Vagina (tissue), 2 donors: Measurements from ENCODE around the gene DLL4. TPM values are rescaled to one million over a fixed set of nuclear protein-coding genes. Genes with fewer than 3 reads are reported as not detected.

Experiments
- DNase-seq, 2 donors: peaks; one replicate each; pipeline ENCODE4 v3.0.0-alpha.2; 2017; ENCODE audit errors: extremely low spot score in 2 of 2
- H3K27ac ChIP-seq: fragments of 200-600 bp; sonication (generic); one replicate; pipeline ENCODE4 v1.5.1; 2019
- H3K27me3 ChIP-seq: fragments of 200-600 bp; sonication (generic); one replicate; pipeline ENCODE4 v1.5.1; 2019
- H3K36me3 ChIP-seq, 2 donors: fragments of 200-600 bp; sonication (generic); one replicate each; pipeline ENCODE4 v1.5.1; 2017 to 2019
- H3K4me1 ChIP-seq: fragments of 200-600 bp; sonication (generic); one replicate; pipeline ENCODE4 v1.5.1; 2019
- H3K4me3 ChIP-seq, 2 donors: fragments of 200-600 bp; sonication (generic); 1 replicate in 1 of 2; 2 replicates in 1 of 2; pipeline ENCODE4 v1.5.1; 2016 to 2019
- H3K9me3 ChIP-seq: fragments of 200-600 bp; sonication (generic); one replicate; pipeline ENCODE4 v1.5.1; 2019
- CTCF ChIP-seq, 3 experiments: fragments of 450-650 bp in 2 of 3; fragments of 200-600 bp in 1 of 3; sonication (generic) in 1 of 3; IDR thresholded peaks; one replicate each; pipeline ENCODE4 v1.5.1; 2017 to 2019; ENCODE audit warnings: antibody characterized with exemption in 3 of 3, mild to moderate bottlenecking in 2 of 3, moderate library complexity in 2 of 3
- POLR2A ChIP-seq, 2 donors: fragments of 450-650 bp; IDR thresholded peaks; one replicate each; pipeline ENCODE4 v1.6.1; 2017; ENCODE audit warnings: antibody characterized with exemption in 2 of 2, mild to moderate bottlenecking in 2 of 2, moderate library complexity in 2 of 2
- POLR2AphosphoS5 ChIP-seq, 2 donors: sonication (generic); formaldehyde crosslinking; IDR thresholded peaks; one replicate each; pipeline ENCODE4 v1.9.0; 2017; ENCODE audit warnings: antibody characterized with exemption in 2 of 2, mild to moderate bottlenecking in 2 of 2, low read depth in 1 of 2; ENCODE audit not compliant: insufficient read depth in 1 of 2
- intact Hi-C: fragments of 100-400 bp; cut with DNase I; formaldehyde crosslinking; loops from one replicate; pipeline ENCODE4 v1.15.1; 2023
- total RNA-seq: library from RNA; depleted of rRNA; stranded (reverse); fragments of >200 nt; gene quantifications from one replicate; pipeline ENCODE4 v1.2.3, GENCODE V29; 2016

DLL4 gene
- total RNA-seq, 1 donor from 2014 or later: 20.9 TPM

GRCh38 chr15:40912478-40912877, 16.7 kb upstream of the DLL4 start:
- TF ChIP-seq CTCF (IDR thresholded peaks at IDR 0.05) (no peak), POLR2A (IDR thresholded peaks at IDR 0.05) (no peak), POLR2AphosphoS5 (IDR thresholded peaks at IDR 0.05; ENCODE audit: insufficient read depth in 1 of 2, low read depth in 1 of 2) (no peak)
- intact Hi-C loops: no loop called here
- Histone ChIP-seq H3K4me3 (no peak overlapping the region), H3K27ac (no peak overlapping the region), H3K9me3 (no peaks in the 10 kb centered on the region), H3K4me1 (peaks cover 13% of the 10 kb centered on the region), H3K36me3 (no peaks in the 10 kb centered on the region), H3K27me3 (no peaks in the 10 kb centered on the region)
- no peak for DNase-seq

GRCh38 chr15:40914013-40914412, 15.1 kb upstream of the DLL4 start:
- H3K4me3 ChIP-seq: no peak overlapping the region
- intact Hi-C loops: no loop called here

GRCh38 chr15:40914486-40914885, 14.7 kb upstream of the DLL4 start:
- Histone ChIP-seq H3K27me3 (no peaks in the 10 kb centered on the region), H3K4me1 (peaks cover 9% of the 10 kb centered on the region), H3K9me3 (no peaks in the 10 kb centered on the region), H3K27ac (no peak overlapping the region), H3K4me3 (no peak overlapping the region), H3K36me3 (no peaks in the 10 kb centered on the region)
- TF ChIP-seq POLR2AphosphoS5 (IDR thresholded peaks at IDR 0.05; ENCODE audit: insufficient read depth in 1 of 2, low read depth in 1 of 2): no peak
- no peak for TF ChIP-seq POLR2A (IDR thresholded peaks at IDR 0.05)
- TF ChIP-seq CTCF (IDR thresholded peaks at IDR 0.05): no peak
- intact Hi-C loops: no loop called here
- DNase-seq: no peak

More at GRCh38 chr15:40914013-40914412, 15.1 kb upstream of the DLL4 start:
- Histone ChIP-seq H3K4me1 (peaks cover 9% of the 10 kb centered on the region), H3K36me3 (no peaks in the 10 kb centered on the region), H3K9me3 (no peaks in the 10 kb centered on the region), H3K27me3 (no peaks in the 10 kb centered on the region), H3K27ac (no peak overlapping the region)
- no peak for DNase-seq
- no peak for TF ChIP-seq CTCF (IDR thresholded peaks at IDR 0.05)
- no peak for TF ChIP-seq POLR2A (IDR thresholded peaks at IDR 0.05)
- TF ChIP-seq POLR2AphosphoS5 (IDR thresholded peaks at IDR 0.05; ENCODE audit: insufficient read depth in 1 of 2, low read depth in 1 of 2): no peak

GRCh38 chr15:40915116-40915661, 14.0 kb upstream of the DLL4 start:
- Histone ChIP-seq H3K27ac (no peak overlapping the region), H3K4me1 (peaks cover 3% of the 10 kb centered on the region)
- intact Hi-C loops: no loop called here

More at GRCh38 chr15:40915116-40915661, 14.0 kb upstream of the DLL4 start:
- H3K4me3 ChIP-seq: no peak overlapping the region
- H3K36me3 ChIP-seq: no peaks in the 10 kb centered on the region
- no peaks in the 10 kb centered on the region for H3K9me3 ChIP-seq
- TF ChIP-seq CTCF (IDR thresholded peaks at IDR 0.05): no peak
- no peak for TF ChIP-seq POLR2A (IDR thresholded peaks at IDR 0.05)
- no peak for DNase-seq
- no peaks in the 10 kb centered on the region for H3K27me3 ChIP-seq
